Endothelial cell (in vitro differentiated cells): ENCODE measurements around the gene RNF212. TPM values are rescaled to one million over a fixed set of nuclear protein-coding genes. Genes with fewer than 3 reads are reported as not detected.
"Not testable (repeated sequence)": the region's sequence is repeated elsewhere in the genome, so short reads cannot be mapped to it uniquely, and the experiment has no call there.

ENCODE experiments used
- DNase-seq: peaks from one replicate; pipeline ENCODE4 v3.0.0; 2021; ENCODE audit warnings: low spot score
- H3K27ac Mint-ChIP-seq: one replicate; pipeline ENCODE4 v1.8.0; 2021; ENCODE audit warnings: mixed read lengths, inconsistent platforms; ENCODE audit not compliant: unreplicated experiment
- H3K27me3 Mint-ChIP-seq: one replicate; pipeline ENCODE4 v1.8.0; 2021; ENCODE audit warnings: mild to moderate bottlenecking, moderate library complexity, mixed read lengths, inconsistent platforms; ENCODE audit not compliant: unreplicated experiment
- H3K36me3 Mint-ChIP-seq: one replicate; pipeline ENCODE4 v1.8.0; 2021; ENCODE audit warnings: mild to moderate bottlenecking, low read depth, mixed read lengths, inconsistent platforms; ENCODE audit not compliant: unreplicated experiment
- H3K4me1 Mint-ChIP-seq: one replicate; pipeline ENCODE4 v1.8.0; 2021; ENCODE audit warnings: mild to moderate bottlenecking, mixed read lengths, inconsistent platforms; ENCODE audit not compliant: unreplicated experiment
- H3K4me3 Mint-ChIP-seq: one replicate; pipeline ENCODE4 v1.8.0; 2021; ENCODE audit warnings: mild to moderate bottlenecking, mixed read lengths, inconsistent platforms; ENCODE audit not compliant: unreplicated experiment
- H3K9me3 Mint-ChIP-seq: one replicate; pipeline ENCODE4 v1.8.0; 2021; ENCODE audit warnings: mixed read lengths, inconsistent platforms; ENCODE audit not compliant: unreplicated experiment
- total RNA-seq: library from RNA; stranded (reverse); fragmentation: NEBNext Ultra II Directional; extraction: Animal tissue kit (Norgen Biotek cat#: 25700); gene quantifications from one replicate; pipeline ENCODE4 v1.2.1, GENCODE V29; 2021; ENCODE audit not compliant: unreplicated experiment
- TF ChIP-seq, protein P1 (sequence below): fragments of 200-600 bp; sonication (generic); IDR thresholded peaks from one replicate; pipeline ENCODE4 v1.5.0; 2021; ENCODE audit warnings: antibody characterized with exemption; ENCODE audit not compliant: unreplicated experiment

RNF212 gene
- total RNA-seq, 1 donor from 2014 or later = 3.3 TPM

- no peaks in the 10 kb centered on the region for H3K9me3 Mint-ChIP-seq
- TF ChIP-seq, protein P1, sequence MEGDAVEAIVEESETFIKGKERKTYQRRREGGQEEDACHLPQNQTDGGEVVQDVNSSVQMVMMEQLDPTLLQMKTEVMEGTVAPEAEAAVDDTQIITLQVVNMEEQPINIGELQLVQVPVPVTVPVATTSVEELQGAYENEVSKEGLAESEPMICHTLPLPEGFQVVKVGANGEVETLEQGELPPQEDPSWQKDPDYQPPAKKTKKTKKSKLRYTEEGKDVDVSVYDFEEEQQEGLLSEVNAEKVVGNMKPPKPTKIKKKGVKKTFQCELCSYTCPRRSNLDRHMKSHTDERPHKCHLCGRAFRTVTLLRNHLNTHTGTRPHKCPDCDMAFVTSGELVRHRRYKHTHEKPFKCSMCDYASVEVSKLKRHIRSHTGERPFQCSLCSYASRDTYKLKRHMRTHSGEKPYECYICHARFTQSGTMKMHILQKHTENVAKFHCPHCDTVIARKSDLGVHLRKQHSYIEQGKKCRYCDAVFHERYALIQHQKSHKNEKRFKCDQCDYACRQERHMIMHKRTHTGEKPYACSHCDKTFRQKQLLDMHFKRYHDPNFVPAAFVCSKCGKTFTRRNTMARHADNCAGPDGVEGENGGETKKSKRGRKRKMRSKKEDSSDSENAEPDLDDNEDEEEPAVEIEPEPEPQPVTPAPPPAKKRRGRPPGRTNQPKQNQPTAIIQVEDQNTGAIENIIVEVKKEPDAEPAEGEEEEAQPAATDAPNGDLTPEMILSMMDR = no peak
- H3K4me1 Mint-ChIP-seq = peaks cover 8% of the 10 kb centered on the region
These were observed 64.4 kb downstream of the RNF212 start for GRCh38 chr4:1048773-1049590.

GRCh38 chr4:1047976-1048772, 65.2 kb downstream of the RNF212 start:
- Mint-ChIP-seq H3K4me1 (peaks cover 8% of the 10 kb centered on the region), H3K9me3 (no peaks in the 10 kb centered on the region), H3K27ac (peak overlapping the region; percentile 3), H3K27me3 (peaks cover 24% of the 10 kb centered on the region), H3K4me3 (no peak overlapping the region), H3K36me3 (peaks cover 9% of the 10 kb centered on the region)
- TF ChIP-seq, protein P1 = no peak
- DNase-seq = no peak

More at GRCh38 chr4:1048773-1049590, 64.4 kb downstream of the RNF212 start:
- DNase-seq = no peak
- H3K36me3 Mint-ChIP-seq = peaks cover 9% of the 10 kb centered on the region
- H3K27me3 Mint-ChIP-seq = peaks cover 25% of the 10 kb centered on the region
- no peak overlapping the region for H3K4me3 Mint-ChIP-seq
- H3K27ac Mint-ChIP-seq = peak overlapping the region; percentile 3

DNA sequence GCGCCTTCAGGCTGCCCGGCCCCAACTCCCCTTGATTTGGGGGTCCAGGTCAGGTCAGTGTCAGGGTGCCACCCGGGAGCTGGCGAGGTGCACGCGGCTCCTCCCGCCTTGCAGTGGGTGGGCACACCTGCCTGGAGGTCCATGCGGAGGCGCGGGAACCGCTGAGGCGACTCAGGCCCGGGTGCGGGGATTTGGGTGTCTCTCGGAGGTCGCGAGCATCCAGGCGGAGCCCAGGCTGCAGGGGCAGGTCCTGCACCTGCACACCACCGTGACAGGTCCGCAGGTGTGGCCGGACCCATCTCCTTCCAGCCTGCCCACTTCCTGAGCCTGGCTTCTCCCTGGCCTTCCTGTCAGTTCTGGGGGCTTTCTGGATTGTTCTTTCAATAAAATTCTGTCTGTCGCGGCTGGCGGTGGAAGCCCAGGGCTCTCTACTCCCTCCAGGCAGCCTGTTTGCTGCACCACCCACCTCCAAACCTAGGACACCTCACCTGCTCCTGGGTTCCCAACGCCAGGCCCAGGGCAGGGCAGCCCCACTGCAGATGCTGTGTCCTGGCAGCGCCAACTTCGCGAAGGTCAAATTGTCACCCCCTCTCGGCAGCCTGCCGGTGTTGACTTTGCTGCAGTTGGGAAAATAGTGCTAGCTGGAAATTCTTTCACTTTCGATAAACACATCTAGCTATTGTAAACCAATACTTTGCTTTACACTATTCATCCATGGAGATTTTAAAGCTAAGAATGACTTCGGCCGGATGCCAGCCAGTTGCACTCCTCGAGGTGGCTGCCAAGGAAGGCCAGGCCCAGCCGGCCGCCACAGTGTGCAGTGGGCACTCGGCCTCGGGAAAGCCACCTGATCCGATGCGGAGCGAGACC, 66.0 kb downstream of the RNF212 start:
- DNase-seq = peak; percentile 6
- Mint-ChIP-seq H3K27me3 (peaks cover 22% of the 10 kb centered on the region), H3K9me3 (no peaks in the 10 kb centered on the region), H3K36me3 (peaks cover 4% of the 10 kb centered on the region), H3K27ac (no peak overlapping the region), H3K4me3 (no peak overlapping the region), H3K4me1 (peaks cover 8% of the 10 kb centered on the region)
- TF ChIP-seq, protein P1 = no peak

DNA sequence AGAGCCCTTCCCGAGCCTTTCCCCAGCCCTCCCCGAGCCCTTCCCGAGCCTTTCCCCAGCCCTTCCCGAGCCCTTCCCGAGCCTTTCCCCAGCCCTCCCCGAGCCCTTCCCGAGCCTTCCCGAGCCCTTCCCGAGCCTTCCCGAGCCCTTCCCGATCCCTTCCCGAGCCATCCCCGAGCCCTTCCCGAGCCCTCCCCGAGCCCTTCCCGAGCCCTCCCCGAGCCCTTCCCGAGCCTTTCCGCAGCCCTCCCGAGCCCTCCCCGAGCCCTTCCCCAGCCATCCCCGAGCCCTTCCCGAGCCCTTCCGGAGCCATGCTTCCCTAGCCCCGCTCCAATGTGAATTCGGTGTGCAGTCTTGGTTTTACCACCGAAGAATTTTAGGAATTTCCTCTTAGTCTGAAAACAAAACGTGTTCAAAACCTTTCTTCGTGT, 66.8 kb downstream of the RNF212 start:
- Mint-ChIP-seq H3K4me3 (peak overlapping the region; percentile 62), H3K27me3 (peaks cover 26% of the 10 kb centered on the region), H3K27ac (peak overlapping the region; percentile 83)
- H3K4me1 Mint-ChIP-seq, H3K36me3 Mint-ChIP-seq, DNase-seq, H3K9me3 Mint-ChIP-seq: not testable (repeated sequence)

DNA sequence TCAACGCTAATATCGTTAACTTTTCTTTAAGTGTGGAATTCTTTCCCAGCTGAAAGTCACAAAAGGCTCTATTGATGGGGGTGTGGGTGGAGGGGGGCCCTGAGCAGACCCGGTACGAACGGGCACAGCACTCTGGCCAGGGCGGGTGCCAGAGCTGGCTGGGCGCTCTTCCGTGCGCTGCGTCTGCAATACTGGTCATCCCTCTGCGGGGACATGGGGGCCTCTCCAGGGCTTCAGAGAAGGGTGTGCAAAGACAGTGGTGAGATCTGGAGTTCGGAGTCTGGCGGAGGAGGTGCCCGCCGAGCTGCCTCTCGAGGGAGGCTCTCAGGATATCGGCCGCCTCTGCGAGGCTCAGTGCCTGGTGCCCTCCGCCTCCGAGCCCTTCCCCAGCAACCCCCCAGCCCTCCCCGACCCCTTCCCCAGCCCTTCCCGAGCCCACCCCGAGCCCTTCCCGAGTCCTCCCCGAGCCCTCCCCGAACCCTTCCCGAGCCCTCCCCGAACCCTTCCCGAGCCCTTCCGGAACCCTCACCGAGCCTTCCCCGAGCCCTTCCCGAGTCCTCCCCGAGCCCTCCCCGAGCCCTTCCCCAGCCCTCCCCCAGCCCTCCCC, 67.7 kb downstream of the RNF212 start:
- no peak for DNase-seq
- TF ChIP-seq, protein P1 = no peak
- H3K27ac Mint-ChIP-seq = no peak overlapping the region
- no peaks in the 10 kb centered on the region for H3K4me1 Mint-ChIP-seq
- peaks cover 21% of the 10 kb centered on the region for H3K27me3 Mint-ChIP-seq
- H3K36me3 Mint-ChIP-seq = peaks cover 4% of the 10 kb centered on the region
- no peak overlapping the region for H3K4me3 Mint-ChIP-seq
- H3K9me3 Mint-ChIP-seq = no peaks in the 10 kb centered on the region
